Measurements from ENCODE around the gene UNC13A. TPM values are rescaled to one million over a fixed set of nuclear protein-coding genes. Genes with fewer than 3 reads are reported as not detected.

UNC13A gene
- total RNA-seq, 6 donors from 2014 or later, result under 0.01 to 0.54 (median 0.33) TPM; not detected in 1

DNA sequence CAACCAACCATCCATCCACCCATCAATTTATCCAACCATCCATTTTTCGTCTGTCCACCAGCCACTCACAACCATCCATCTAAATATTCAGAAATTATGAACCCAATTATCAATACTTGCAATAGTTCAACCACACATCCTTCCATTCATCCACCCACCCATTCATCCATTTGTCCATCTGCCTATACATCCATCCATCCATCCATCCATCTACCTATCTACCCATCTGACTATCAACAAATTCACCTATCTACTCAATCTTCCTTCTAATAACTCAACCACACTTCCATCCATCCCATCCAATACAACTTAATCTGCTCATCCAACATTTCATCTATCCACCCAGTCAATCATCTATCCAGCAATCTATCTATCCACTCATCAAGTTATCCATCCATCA lies 46.3 kb downstream of the UNC13A start:
- TF ChIP-seq EP300 (IDR thresholded peaks at IDR 0.05), result no peak
- TF ChIP-seq CTCF (IDR thresholded peaks at IDR 0.05), result no peak
- no peak for TF ChIP-seq POLR2A (IDR thresholded peaks at IDR 0.05)
- TF ChIP-seq POLR2AphosphoS5 (IDR thresholded peaks at IDR 0.05), result no peak
- WGBS, 2 donors, result 54 to 70% methylated on average over 1 of the region's 1 CpG
- Histone ChIP-seq H3K4me3 (no peak overlapping the region), H3K27ac (no peak overlapping the region), H3K27me3 (no peaks in the 10 kb centered on the region), H3K9me3 (no peaks in the 10 kb centered on the region), H3K36me3 (no peaks in the 10 kb centered on the region), H3K4me1 (no peaks in the 10 kb centered on the region)
- no peak for ATAC-seq (ENCODE audit: low FRiP score in 2 of 2)
- DNase-seq, result no peak

- no peaks in the 10 kb centered on the region for H3K9me3 ChIP-seq
- H3K4me1 ChIP-seq, result no peaks in the 10 kb centered on the region
- ATAC-seq (ENCODE audit: low FRiP score in 2 of 2), result no peak
- no peaks in the 10 kb centered on the region for H3K36me3 ChIP-seq
- 75 to 76% methylated on average over 15 of the region's 15 CpGs for WGBS, 2 donors
- TF ChIP-seq CTCF (IDR thresholded peaks at IDR 0.05) (no peak), POLR2A (IDR thresholded peaks at IDR 0.05) (no peak)
- no peak overlapping the region for H3K27ac ChIP-seq
- no peak overlapping the region for H3K4me3 ChIP-seq
- no peaks in the 10 kb centered on the region for H3K27me3 ChIP-seq
- DNase-seq, result no peak
Observed at GRCh38 chr19:17641181-17641580, 47.0 kb downstream of the UNC13A start.

GRCh38 chr19:17633700-17634099 lies 54.5 kb downstream of the UNC13A start:
- ATAC-seq (ENCODE audit: low FRiP score in 2 of 2), result no peak
- no peak for DNase-seq
- 80 to 92% methylated on average over 1 of the region's 1 CpG for WGBS, 2 donors
- Histone ChIP-seq H3K4me3 (no peak overlapping the region), H3K4me1 (no peaks in the 10 kb centered on the region), H3K27ac (no peak overlapping the region), H3K27me3 (no peaks in the 10 kb centered on the region), H3K36me3 (no peaks in the 10 kb centered on the region), H3K9me3 (no peaks in the 10 kb centered on the region)
- TF ChIP-seq POLR2A (IDR thresholded peaks at IDR 0.05) (no peak), CTCF (IDR thresholded peaks at IDR 0.05) (no peak), POLR2AphosphoS5 (IDR thresholded peaks at IDR 0.05) (no peak), EP300 (IDR thresholded peaks at IDR 0.05) (no peak)

GRCh38 chr19:17632577-17632976 lies 55.6 kb downstream of the UNC13A start:
- Histone ChIP-seq H3K4me1 (no peaks in the 10 kb centered on the region), H3K27ac (no peak overlapping the region), H3K9me3 (no peaks in the 10 kb centered on the region), H3K27me3 (no peaks in the 10 kb centered on the region), H3K4me3 (no peak overlapping the region), H3K36me3 (no peaks in the 10 kb centered on the region)
- ATAC-seq (ENCODE audit: low FRiP score in 2 of 2) (no peak), DNase-seq (no peak)
- TF ChIP-seq POLR2AphosphoS5 (IDR thresholded peaks at IDR 0.05), result no peak
- TF ChIP-seq POLR2A (IDR thresholded peaks at IDR 0.05), result no peak
- no peak for TF ChIP-seq EP300 (IDR thresholded peaks at IDR 0.05)
- no peak for TF ChIP-seq CTCF (IDR thresholded peaks at IDR 0.05)
- WGBS, 2 donors, result 87 to 96% methylated on average over 8 to 9 of the region's 9 CpGs

DNA sequence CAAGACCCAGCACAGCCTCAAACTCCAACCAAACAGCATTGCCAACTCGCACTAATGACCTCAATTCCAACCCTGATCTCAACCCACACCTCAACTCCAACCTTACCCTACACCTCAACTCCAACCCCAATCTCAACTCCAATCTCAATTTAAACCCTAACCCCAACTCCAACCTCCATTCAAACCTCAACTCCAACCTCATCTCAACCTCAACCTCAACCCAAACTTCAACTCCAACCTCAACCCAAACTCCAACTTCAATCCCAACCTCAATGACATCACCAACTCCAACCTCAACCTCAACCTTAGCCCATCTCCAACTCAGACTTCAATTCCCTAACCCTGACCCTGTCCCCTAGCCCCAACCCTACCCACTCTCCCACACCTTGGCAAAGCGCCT lies 58.4 kb downstream of the UNC13A start:
- no peak for DNase-seq
- Histone ChIP-seq H3K27me3 (no peaks in the 10 kb centered on the region), H3K9me3 (no peaks in the 10 kb centered on the region), H3K4me3 (no peak overlapping the region), H3K4me1 (no peaks in the 10 kb centered on the region), H3K27ac (no peak overlapping the region), H3K36me3 (no peaks in the 10 kb centered on the region)
- TF ChIP-seq POLR2AphosphoS5 (IDR thresholded peaks at IDR 0.05), result no peak
- TF ChIP-seq POLR2A (IDR thresholded peaks at IDR 0.05), result no peak
- TF ChIP-seq CTCF (IDR thresholded peaks at IDR 0.05), result no peak
- TF ChIP-seq EP300 (IDR thresholded peaks at IDR 0.05), result no peak
- WGBS, 2 donors, result 91 to 97% methylated on average over 2 of the region's 2 CpGs
- no peak for ATAC-seq (ENCODE audit: low FRiP score in 2 of 2)

Measured in upper lobe of left lung (tissue), 6 donors.